HG03439 (cell line): ENCODE measurements around the gene CCDC80.
"Not testable (repeated sequence)": the region's sequence is repeated elsewhere in the genome, so short reads cannot be mapped to it uniquely, and the experiment has no call there.

Experiments used
- ATAC-seq: cut with Tn5 transposase; IDR thresholded peaks from one replicate; pipeline ENCODE4 v1.9.1; 2021; ENCODE audit warnings: mild to moderate bottlenecking, moderate library complexity; ENCODE audit not compliant: unreplicated experiment

CCDC80 gene

DNA sequence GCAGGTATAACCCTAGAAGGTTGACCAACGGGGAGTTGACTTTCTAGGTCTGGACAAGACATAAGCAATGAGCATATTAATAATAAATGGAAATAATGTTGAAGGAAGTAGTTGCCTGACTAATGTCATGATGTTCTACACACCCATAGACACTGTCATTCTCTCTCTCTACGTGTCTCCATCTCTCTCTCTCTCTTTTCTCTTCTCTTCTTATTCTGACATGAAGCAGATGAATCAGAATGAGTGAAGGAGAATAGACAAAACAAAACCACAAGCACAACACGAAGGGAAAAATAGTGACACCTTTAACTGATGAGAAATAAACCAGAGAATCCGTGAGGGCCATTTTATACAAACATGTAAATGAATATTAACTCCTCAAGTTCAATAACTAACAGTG lies 26.7 kb upstream of the CCDC80 start:
- no peak for ATAC-seq

DNA sequence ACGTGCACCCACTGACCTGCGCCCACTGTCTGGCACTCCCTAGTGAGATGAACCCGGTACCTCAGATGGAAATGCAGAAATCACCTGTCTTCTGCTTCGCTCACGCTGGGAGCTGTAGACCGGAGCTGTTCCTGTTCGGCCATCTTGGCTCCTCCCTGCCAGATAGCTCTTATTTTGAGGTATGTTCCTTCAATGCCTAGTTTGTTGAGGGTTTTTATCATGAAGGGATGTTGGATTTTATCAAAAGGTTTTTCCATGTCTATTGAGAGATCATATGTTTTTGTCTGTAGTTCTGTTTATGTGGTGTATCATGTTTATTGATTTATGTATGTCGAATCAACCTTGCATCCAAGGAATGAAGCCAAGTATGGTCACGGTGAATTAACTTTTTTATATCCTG lies 24.1 kb upstream of the CCDC80 start:
- ATAC-seq = not testable (repeated sequence)

DNA sequence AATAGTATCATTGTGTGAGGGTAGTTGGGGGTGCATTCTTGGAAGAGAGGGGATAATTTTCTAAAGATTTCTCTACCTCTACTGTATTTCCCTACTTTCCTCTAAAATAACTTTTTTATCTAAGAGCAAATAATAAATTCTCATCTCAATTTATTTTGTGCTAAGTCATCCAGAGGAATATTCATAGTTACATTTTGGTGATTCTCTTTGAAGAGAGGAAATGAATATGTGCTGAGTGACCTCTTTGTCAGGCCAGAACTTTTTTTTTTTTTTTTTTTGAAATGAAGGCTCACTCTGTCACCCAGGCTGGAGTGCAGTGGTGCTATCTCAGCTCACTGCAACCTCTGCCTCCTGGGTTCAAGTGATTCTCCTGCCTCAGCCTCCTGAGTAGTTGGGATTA lies 15.1 kb upstream of the CCDC80 start:
- ATAC-seq = no peak

GRCh38 chr3:112654979-112655378 lies 14.0 kb upstream of the CCDC80 start:
- ATAC-seq = no peak

DNA sequence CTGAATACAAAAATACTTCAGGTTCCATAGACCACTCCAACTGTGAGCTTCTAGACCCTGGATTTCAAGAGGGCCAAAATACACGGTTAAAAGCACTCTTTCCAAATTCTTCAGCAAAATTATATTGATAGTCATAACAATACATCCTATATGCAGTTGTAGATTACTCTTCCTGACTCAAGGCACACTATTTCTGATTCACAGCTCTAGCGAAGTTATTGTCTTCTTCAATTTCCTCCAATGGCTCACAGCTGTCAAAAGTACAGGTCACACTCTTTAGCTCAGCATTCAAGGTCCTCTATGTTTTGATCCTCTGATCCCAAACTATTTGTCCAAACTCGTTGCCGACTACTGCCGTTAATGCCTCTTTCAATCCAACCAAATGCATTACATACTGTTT lies 13.5 kb upstream of the CCDC80 start:
- ATAC-seq = no peak

GRCh38 chr3:112653881-112654300 lies 12.9 kb upstream of the CCDC80 start:
- ATAC-seq = no peak

DNA sequence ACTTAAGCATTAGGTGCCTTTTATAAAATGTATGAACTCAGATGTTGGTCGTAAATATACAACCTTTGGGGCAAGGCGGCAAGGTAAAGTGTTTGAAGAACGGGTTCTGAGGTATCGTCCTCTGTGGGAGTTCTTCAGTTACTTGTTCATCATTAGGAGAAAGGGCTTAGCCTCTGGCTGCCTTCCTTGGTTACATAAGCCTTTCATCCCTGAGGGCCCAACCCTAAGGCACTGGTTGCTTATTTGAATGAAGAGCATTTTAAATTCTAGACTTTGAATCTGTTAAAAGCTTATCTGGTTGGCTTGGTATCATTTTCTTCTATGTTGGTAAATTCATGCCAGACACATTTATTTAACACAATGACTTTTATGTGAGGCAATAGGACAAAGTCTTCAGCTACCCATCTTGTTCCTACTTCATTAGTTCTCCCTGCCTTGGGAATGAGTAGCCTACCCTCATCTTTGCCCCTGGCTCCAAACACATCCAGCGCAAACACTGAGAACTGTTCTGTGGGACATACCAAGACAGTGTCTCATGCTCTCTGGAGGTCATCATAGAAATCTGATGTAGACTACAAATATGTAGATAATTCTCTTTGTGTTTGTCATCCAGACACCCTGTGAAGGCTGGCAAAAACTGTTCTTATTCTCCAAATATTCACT lies 12.4 kb upstream of the CCDC80 start:
- ATAC-seq = no peak

DNA sequence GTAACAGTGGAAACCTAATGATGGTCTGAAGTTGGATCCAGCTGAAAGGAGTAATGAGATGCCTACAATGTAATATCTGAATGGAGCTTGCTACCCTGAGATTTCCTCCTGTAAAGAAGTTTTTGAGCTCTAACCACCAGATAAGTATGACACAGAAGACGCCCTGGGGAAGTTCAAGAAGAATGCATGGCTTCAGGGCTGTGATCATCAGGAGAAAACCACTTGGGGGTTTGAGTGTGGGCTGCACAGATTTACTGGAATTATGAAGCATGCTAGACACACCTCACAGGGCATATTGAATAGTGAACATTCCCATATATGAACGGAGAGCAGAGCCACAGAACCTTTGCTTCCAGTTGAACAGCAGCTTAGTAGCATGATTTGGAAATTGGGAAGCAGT lies 10.6 kb upstream of the CCDC80 start:
- ATAC-seq = no peak

DNA sequence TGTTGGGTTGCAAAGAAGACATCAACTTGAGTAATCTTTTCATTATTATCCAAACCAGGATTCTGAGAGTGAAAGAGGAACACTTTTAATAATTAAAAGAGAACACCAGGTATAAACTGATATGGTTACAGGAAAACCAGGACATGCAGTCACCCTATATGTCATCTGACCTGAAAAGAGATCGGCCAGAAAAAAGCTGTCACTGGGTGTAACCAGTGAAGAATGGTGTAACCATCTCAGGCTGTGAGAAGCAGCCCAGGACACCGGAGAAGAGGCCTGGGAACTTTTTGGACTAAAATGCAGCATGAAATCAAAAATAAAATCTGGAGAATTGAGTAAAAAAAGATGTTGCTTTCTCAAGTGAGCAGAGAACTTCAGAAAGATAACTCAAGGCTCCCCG lies 10.1 kb upstream of the CCDC80 start:
- ATAC-seq = no peak

GRCh38 chr3:112650482-112650881 lies 9.5 kb upstream of the CCDC80 start:
- ATAC-seq = no peak

- no peak for ATAC-seq
Measured at GRCh38 chr3:112649478-112649735, 8.5 kb upstream of the CCDC80 start.

GRCh38 chr3:112647122-112647521 lies 6.2 kb upstream of the CCDC80 start:
- ATAC-seq = no peak

DNA sequence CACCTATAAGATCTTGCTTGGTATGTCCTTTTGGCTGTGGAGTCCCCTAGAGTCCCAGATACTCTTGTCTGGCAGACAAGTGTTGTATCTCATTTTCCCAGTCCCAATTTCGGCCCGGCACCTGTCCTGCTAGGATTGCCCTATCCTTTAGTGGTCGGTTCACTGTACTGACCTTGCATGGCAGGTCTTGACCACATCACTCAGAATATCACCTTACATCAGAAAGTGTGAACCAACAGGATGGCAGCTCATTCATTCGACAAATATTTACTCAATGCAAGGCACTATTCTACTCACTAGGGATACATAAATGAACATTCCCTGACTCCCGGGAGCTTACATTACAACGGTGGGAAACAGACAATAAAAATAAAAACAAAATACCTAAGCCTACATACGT lies 5.7 kb upstream of the CCDC80 start:
- no peak for ATAC-seq

GRCh38 chr3:112644453-112644852 lies 3.5 kb upstream of the CCDC80 start:
- ATAC-seq = no peak

DNA sequence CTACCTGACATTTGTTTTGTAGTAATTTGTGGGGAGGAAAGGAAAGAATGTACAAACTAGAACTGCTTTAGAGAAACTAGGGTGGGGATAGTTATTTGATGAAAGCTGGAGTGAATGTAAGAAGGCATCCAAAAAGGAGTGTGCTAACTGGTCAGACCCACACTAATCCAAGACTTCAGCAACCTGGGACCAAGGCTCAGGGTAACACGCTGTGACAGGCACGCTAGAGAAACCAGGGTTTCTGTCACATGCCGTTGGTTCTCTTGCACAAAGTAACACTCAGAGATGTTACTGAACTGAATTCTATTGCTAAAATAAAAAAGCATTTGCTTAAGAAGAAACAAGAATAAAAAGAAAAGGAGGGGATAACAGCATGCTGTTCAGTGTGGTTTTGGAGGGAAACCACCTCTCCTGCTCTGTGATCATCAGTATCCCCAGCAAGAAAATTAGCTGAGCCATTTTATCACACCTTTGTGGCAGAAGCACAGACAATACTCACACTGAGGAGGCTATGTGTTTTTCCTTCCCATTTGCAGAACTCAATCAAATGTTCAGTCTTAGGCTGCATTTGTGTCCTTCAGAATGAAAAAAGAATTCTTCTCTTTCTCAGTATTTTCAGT lies 2.8 kb upstream of the CCDC80 start:
- no peak for ATAC-seq

- ATAC-seq = peak; percentile 88
Measured at GRCh38 chr3:112642912-112643506, 2.1 kb upstream of the CCDC80 start.

DNA sequence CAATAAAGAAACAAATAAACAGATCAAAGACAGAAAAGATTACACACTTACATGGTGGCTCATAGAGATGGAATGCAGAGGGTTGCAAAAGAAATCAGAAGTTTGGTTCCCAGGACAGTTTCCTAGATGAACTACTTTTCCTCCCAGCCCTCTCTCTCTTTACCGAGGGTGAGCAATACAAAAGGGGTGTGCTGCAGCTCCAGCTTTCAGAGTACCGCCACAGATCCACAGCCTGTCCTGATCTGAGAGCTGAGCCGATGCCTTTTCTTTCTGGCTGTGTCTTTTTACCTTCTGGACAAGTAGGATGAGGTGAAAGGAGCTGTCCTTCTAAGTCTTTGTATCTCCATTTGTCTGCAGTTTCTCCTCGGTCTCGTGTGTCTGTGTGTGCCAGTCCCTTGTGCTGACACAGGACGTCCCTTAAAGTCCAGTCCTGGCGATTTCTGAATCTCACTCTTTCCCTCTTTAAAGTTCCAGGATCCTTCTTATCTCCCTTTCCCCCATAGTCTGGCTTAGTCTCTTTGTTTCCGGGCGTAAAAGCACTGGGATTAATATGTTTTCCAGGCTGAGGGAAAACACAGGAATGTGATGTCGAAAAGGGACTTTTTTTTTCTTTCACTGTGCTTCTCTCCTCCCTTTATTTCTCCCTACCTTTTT lies 540 bp downstream of the CCDC80 start:
- no peak for ATAC-seq

DNA sequence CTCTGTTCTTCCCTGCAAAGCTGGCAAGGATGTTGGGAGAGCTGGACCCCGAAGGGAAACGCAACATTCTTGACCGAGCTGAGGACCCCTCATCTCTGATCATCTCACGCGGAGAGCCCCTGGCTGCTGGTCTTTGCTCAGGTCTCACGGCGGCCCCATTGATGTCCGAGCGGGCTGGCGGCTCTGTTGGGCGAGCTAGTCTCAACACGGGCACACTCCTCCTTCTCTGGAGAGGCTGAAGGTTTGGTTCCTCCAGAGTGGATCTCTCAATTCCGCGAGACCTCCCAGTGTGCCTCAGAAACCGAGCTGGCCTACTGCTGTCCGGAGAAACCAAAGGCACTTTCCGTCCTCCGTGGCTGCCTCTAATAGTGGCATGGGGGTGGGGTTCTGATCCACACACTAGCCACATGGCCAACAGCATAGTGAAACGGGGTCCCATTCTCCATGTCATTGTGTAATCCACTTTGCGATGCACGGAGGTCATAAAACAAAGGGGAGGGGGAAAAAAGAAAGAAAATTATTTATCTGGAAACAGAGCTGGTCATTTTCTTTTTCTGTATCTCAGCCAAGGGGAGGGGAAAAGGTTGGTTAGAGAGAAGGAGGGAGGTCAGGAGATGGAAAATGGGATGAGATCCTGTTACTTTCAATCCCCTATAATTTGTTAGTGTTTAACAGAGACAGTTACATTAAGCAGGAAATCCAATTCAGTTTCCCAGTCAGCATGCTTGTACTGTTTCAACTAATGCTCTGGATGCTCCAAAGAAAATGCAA lies 1.3 kb downstream of the CCDC80 start:
- ATAC-seq = no peak

DNA sequence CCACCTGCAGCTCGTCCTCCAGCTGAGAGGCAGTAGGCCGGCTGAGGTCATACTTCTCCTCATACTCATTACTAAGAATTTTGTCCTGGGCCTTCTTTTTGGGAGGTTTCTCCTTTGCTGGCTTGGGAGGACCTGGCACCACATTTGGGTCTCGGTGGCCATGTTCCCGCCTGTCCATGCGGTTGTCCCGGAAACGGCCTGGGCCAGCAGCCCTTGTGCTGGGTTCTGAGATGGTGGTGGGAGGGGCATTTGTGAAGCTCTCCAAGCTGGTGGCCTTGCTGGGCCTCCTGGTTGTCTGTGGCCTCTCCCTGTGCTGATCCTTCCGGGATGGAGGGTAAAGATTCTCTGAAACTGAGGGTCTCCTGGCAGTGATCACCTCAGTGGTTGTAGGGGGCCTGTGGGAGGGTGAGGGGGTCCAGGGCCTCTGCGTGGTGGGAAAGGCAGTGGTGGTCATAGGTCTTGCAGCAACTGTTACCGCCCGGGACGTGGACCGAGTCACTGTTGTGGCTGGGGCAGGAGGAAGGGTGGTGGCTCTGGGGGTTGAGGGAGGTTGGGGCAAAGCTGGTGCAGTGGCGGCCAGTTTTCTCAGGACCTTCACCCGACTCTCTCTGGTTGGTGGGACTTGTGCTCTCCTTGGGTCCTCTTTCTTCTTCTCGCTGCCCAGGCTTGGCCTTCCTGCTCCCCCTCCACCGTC lies 2.5 kb downstream of the CCDC80 start:
- no peak for ATAC-seq

- no peak for ATAC-seq
Measured at GRCh38 chr3:112637700-112638099, 3.2 kb downstream of the CCDC80 start.

DNA sequence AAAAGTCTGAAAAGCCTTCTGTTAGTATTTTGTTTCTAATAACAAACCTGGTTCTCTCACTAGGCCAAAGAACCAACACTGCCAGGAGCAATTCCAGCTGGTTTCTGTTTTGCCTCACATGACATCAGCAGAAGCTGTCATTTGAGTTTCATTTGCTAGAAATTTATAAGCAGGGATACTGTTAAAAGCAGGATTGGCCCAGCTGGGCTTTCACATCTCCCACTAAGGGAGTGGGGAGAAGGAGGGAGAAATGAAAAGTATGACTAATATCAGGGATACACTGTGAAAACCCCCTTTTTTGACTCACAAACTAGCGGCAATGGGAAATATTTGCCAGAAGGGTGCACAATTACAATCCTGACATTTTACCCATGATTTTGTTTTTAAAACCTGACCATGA lies 5.3 kb downstream of the CCDC80 start:
- no peak for ATAC-seq
